Kidney glomerular epithelial cell (primary cell): ENCODE measurements around the gene HSBP1L1.

ENCODE experiments used
- DNase-seq: peaks from one replicate; lab custom pipeline; 2025; lab: John Stamatoyannopoulos, UW

The HSBP1L1 gene

GRCh38 chr18:79930020-79930642, 34.3 kb upstream of the HSBP1L1 start:
- DNase-seq: no peak

GRCh38 chr18:79931475-79931874, 33.0 kb upstream of the HSBP1L1 start:
- DNase-seq: no peak

- DNase-seq: no peak
Measured at GRCh38 chr18:79932907-79933306, 31.5 kb upstream of the HSBP1L1 start.

GRCh38 chr18:79933765-79934164, 30.7 kb upstream of the HSBP1L1 start:
- no peak for DNase-seq

- DNase-seq: no peak
Measured at GRCh38 chr18:79934311-79935097, 29.9 kb upstream of the HSBP1L1 start.

GRCh38 chr18:79935098-79935480, 29.4 kb upstream of the HSBP1L1 start:
- DNase-seq: no peak

GRCh38 chr18:79935499-79935898, 28.9 kb upstream of the HSBP1L1 start:
- no peak for DNase-seq

- DNase-seq: no peak
Measured at GRCh38 chr18:79935925-79936324, 28.5 kb upstream of the HSBP1L1 start.

- DNase-seq: no peak
Measured at GRCh38 chr18:79936641-79937040, 27.8 kb upstream of the HSBP1L1 start.

GRCh38 chr18:79937103-79937860, 27.2 kb upstream of the HSBP1L1 start:
- DNase-seq: no peak

GRCh38 chr18:79938196-79938595, 26.2 kb upstream of the HSBP1L1 start:
- DNase-seq: no peak

GRCh38 chr18:79939096-79939495, 25.3 kb upstream of the HSBP1L1 start:
- DNase-seq: no peak

GRCh38 chr18:79940126-79940813, 24.2 kb upstream of the HSBP1L1 start:
- no peak for DNase-seq

GRCh38 chr18:79940814-79941472, 23.5 kb upstream of the HSBP1L1 start:
- DNase-seq: no peak

GRCh38 chr18:79941473-79942119, 22.8 kb upstream of the HSBP1L1 start:
- no peak for DNase-seq

- no peak for DNase-seq
Measured at GRCh38 chr18:79942211-79942610, 22.2 kb upstream of the HSBP1L1 start.

- DNase-seq: no peak
Measured at GRCh38 chr18:79942786-79943607, 21.4 kb upstream of the HSBP1L1 start.

GRCh38 chr18:79943608-79944125, 20.8 kb upstream of the HSBP1L1 start:
- no peak for DNase-seq

- DNase-seq: no peak
Measured at GRCh38 chr18:79944126-79944731, 20.2 kb upstream of the HSBP1L1 start.

GRCh38 chr18:79944746-79945117, 19.7 kb upstream of the HSBP1L1 start:
- DNase-seq: no peak
